Fibroblast of skin of left biceps (primary cell): Measurements from ENCODE around the gene HIVEP2.

Source experiments
- DNase-seq, 2 experiments: peaks; one replicate each; pipeline ENCODE4 v3.0.0-alpha.2; 2013; ENCODE audit warnings: low read depth in 2 of 2

The HIVEP2 gene

GRCh38 chr6:142914937-142915697 lies 29.9 kb downstream of the HIVEP2 start:
- DNase-seq = no peak

DNA sequence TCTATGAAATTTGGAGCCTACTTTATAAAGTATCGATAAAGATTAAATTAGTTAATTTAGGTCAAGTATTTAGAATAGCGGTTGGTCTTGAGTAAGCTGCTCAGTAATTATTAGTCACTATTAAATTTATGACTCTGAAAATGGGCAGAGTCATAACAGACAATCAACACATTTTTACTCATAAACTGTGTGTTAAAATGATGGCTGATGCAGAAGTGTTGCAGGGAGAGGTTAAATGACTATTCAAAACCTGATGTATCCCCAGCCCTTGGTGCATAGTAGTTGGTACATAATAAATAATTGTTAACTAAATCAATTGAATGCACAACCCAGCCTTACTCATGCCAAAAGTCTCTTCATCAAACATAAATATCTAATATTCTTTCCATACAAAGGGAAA lies 30.6 kb downstream of the HIVEP2 start:
- no peak for DNase-seq

GRCh38 chr6:142913511-142914047 lies 31.4 kb downstream of the HIVEP2 start:
- DNase-seq = no peak

DNA sequence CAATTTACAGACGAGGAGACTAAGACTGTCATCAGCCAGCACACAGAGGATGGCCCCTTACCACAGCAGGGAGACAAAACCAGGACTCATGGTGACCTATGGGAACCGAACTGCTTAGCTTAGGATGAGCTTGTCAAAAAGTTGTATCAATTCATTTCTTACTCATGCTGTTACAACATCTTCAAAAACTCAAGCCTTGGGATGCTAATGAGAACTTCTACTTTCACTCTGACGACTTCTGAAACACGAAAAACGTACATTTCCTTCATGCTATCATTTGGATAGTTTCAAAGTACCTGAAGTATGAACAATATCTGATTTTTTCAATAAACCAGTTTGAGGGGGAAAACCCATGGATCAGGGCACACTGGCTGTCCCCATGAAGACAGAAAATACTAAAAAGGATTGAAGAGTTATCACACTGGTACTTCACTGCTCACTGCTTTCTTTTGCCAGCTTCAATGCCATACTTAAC lies 31.9 kb downstream of the HIVEP2 start:
- no peak for DNase-seq

DNA sequence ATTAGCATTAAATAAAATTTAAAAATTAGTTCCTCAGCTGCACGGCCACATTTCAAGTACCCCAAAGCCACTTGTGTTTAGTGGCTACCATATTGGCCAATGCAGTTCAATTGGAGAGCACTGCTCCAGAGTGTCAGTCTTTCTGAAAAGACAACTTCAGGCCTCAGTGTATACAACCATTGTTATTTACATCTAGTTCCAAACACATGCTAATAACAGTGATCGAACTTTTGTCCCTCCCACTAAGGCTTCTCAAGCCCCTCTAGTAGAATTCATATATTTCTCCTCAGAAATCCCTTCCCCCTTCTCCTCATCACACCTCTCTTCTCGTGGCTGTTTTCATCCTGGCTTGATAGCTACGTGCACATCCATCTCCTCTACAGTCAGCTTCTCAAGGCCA lies 32.9 kb downstream of the HIVEP2 start:
- no peak for DNase-seq

- no peak for DNase-seq
These were observed 33.5 kb downstream of the HIVEP2 start for GRCh38 chr6:142911430-142911829.

DNA sequence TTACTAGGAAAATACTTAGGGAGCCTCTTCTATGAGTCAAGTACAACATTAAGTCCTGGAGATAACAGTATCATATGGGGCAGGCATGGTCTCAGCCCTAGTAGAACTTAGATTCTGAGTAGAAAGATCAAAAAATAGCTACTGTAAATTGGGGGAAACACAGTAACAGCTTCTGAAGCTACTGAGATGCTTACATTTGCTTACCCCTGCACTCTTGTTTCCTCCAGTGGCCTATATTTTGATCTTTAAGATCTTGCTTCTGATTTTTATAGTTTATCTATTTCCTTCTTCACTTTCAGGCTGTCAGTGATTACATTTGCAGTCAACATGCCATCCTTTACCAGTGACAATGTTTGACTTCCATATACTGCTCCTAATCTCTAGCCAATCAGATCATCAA lies 35.3 kb downstream of the HIVEP2 start:
- DNase-seq = no peak

DNA sequence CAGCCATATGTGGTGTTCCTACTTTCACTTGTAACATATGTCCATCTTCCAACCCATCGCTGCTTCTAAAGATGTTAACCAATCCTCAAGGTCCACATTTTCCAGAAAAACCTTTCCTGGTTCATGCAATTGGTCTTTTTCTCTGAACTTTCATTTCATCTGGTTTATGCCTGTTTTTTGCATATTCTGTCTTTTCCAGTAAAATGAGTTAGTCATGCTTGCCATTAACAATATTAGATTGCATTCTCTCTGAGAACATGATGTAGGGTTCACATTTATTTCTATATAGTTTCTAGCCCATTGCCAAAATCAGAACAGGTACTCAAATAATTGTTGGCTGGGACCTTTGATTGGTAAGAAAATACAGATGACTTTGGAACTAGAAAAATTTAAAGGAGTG lies 36.7 kb downstream of the HIVEP2 start:
- no peak for DNase-seq

- DNase-seq = no peak
These were observed 37.4 kb downstream of the HIVEP2 start for GRCh38 chr6:142907544-142907943.

- DNase-seq = no peak
These were observed 38.0 kb downstream of the HIVEP2 start for GRCh38 chr6:142906945-142907470.

DNA sequence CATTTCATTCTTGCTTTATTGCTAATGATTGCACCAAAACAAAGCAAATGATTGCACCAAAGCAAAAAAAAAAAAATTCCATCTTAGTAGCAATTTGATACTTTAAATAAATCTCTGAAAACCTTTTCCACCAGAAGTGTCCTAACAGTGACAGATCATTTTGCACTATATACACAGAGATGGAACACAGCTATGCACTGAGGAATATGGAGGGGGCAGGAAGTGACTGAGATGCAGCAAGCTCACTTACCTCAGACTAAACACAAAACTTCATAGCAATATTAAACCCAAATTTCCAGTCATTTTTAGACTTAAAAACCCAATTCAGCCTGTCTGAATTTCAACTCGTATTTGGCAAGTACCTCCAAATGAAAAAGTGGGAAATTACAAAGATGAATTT lies 41.2 kb downstream of the HIVEP2 start:
- DNase-seq = no peak

DNA sequence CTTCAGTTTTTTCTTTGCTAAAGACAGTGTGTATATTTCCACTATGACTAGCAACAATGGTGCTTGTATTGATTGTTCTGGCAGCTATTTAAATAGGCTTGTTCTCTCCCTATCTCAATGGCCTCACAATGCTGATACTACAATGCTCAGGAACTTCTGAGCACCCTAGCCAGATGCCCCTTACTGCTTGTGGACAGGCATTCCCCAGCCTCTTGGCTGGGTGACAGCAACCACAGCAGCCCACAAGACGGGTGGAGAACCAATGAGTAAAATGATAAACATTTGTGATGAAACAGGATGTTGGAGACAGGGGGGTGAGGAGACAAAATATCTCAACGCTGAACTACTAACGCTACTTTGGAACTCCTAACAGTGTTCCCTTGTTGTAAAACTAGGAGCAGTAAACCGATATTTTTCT lies 42.3 kb downstream of the HIVEP2 start:
- DNase-seq = peak; percentile 97 to 98

GRCh38 chr6:142901611-142902010 lies 43.4 kb downstream of the HIVEP2 start:
- DNase-seq = no peak

DNA sequence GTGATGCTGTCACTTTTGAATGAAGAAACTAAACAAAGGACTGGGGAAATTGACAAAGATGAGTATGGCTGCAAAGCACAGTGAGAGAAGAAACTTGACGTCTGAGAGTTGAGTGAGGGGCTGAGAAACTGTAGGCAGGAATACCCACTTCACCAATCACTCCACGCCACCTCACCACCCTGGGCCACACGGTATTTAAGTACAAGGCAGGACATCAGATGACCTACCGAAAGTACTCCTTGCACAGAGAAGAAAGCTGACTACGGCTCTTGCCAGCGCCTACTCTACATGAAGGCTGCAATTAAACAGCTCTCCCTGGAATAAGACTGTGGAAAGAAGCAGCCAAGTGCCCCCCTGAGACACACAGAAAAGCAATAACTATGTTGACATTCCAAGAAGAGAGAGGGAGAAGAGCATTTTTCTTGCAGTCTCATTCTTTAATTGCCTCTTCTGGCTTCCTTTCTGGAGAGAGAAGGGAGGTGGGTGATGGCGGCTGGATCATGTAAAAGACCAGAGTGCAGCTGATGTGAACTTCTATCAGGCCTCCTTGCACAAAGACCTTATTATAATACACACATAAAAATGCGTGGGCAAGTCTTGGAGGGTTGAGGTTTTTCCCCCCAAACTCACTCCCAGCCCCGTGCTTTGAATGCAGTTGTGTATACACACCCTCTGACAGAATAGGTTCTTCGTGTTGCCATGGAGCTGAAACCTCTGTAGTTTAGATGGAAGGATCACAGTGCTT lies 44.6 kb downstream of the HIVEP2 start:
- DNase-seq = no peak

GRCh38 chr6:142898927-142899895 lies 45.8 kb downstream of the HIVEP2 start:
- no peak for DNase-seq

DNA sequence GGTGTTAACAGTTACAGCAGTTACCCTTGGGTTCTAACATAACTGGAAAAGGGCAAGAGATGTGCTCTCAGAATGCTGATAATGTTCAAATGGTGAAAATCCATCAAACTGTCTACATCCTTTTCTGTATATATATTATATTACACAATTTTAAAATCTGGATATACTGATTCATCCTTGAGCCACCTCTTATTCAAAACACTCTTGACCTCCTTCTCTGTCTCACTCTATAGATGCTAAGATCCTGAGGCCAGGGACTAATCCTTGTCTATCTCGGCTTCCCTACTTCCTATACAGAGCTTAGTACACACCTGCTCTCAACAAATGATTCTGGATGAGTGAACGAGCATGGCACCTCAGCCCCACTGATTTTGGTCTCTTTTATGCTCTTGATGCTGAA lies 47.3 kb downstream of the HIVEP2 start:
- DNase-seq = no peak

DNA sequence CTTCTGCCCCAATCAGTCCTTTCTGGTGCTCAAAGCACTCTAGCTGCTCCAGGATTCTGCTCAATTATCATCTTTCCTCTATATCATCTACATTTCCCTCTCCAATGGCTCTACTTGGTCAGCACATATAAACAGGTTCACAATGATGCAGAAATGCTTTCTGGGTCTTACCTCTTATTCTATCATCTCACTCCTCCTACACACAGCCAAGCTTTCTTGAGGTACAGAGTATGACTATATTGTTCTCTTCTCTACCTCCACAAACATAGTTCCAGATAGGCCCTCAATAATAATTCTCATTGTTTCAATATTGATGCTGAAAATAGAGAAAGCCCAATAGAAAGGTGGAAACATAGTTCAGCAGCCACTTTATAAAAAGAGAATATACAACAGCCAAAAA lies 48.2 kb downstream of the HIVEP2 start:
- DNase-seq = no peak

- no peak for DNase-seq
These were observed 51.9 kb downstream of the HIVEP2 start for GRCh38 chr6:142893088-142893487.

DNA sequence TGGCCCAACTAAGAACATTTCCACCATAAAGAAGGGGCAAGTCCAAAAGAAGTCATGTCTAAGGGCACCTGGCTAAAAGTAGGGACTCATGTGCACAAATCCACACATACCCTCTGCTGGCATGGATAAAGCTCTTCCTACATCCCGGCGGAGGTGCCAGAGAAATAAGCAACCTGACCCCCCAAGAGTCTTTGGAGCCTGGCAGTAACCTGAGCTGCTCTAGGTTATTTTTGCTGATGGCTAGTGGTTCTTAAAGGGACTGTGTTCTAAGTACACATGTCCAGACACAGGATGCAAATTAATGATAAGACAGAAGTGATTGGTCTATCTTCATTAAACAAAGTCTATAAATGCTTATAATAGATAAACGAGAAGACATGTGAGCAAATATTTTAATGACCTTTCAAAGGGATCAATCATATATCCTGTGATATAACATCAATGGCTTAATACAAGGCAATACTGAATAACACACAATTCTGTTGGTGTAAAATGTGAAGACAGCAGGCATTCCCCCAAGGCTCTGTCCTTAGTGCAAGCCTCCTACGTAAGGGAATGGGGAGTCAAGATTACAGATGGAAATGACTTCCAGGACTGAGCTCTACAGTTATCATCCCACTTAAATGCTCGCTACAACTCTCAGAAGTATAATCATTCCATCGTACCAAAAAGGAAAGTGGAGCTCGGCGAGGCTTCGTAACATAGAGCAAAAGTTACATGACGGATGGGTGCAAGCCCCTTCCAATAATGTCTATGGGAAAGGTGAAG lies 52.5 kb downstream of the HIVEP2 start:
- DNase-seq = no peak

DNA sequence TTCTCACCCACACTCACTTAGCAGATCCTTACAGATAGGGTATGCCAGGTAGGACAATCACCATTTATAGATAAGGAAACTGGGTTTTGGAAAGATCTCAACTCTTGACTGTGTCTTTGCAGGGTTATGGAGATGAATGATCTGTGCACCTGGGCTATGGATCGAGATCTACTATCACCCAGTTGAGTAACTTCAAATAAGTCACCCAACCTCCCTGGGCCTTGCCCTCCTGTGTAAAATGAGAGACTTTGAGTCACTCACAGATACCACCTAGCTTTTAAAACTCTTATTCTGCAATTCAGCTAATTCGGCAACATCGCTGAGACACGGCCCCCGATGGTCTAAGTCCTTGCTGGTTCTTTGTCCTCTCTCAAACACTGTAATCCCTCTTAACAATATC lies 53.5 kb downstream of the HIVEP2 start:
- no peak for DNase-seq

- no peak for DNase-seq
These were observed 56.5 kb downstream of the HIVEP2 start for GRCh38 chr6:142888456-142888855.
